Measurements from ENCODE around the gene ZBTB38.

Gene ZBTB38

DNA sequence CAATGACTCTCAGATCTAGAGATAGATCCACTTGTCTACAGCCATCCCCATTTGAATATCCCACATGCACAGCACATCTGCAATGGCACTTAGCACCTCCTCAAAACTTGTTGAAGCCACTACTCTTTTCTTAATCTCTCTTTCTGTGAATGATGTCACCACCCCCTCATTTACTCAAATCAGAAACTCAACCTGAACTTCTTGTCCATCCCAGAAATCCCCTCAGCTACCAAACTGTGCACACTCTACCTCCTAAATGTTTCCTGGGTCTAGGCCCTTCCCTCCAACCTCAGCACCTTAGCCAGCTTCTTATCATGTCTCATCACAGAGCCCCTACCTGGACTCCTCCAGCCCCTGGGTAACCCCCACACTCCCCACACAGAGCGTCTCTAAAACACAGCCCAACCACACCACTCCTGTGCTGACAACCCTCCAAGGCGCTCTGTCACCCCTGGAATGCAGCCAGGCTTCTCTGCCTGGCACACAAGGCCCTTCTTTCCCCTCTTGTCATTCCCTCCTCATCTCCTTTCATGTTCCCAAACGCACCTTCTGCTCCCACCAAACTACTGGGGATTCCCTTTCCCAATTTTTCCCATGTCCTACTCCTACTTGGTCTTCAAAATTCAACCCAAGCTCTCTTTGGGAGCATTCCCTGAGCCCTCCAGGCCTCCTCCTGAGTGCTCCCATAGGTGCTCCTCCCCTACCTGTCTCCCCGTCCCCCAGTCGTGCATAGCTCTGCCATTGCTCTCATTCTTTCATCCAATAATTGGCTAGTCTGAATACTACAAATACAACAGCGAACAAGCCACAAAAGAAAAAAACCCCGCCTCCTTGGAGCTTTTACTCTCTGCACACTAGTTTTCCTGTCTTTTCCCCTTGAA, 39.8 kb upstream of the ZBTB38 start:
- Histone ChIP-seq H3K9me3 (replicated peaks in 1 of 11) (no peaks in the 10 kb centered on the region), H3K9ac (no peak overlapping the region), H3K4me2 (no peak overlapping the region), H4K20me1 (no peaks in the 10 kb centered on the region), H3K36me3 (no peaks in the 10 kb centered on the region), H3K4me3 (no peak overlapping the region), H3K27me3 (no peaks in the 10 kb centered on the region), H3K4me1 (peaks cover 18 to 36% (median 29%) of the 10 kb centered on the region in 10 experiments), H3K27ac (no peak overlapping the region)
- no peak for TF ChIP-seq Cebpa-rat (IDR thresholded peaks at IDR 0.05)

DNA sequence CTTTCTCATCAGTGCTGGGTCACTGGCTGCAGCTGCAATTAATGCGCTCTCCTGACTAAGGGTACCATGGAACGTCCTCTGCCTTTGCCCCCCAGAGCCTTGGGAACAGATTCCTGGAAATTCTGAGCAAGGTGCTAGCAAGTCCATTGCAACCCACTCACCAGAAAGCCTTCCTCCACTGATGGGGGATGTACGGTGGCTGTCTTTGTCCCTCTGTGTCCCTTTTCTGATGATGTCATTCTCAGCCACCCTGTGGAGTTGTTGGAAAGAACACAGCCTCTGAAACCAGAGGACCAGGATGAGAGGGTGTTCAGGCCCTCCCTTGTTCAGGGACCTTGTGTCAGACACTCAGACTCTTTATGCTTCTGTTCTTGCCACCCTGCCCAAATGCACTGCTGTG, 38.1 kb upstream of the ZBTB38 start:
- peak overlapping the region in 1 of 11 experiments; percentile 64; a peak in 1 of 22 replicates for H3K27ac ChIP-seq
- no peak overlapping the region for H3K4me3 ChIP-seq
- no peaks in the 10 kb centered on the region for H4K20me1 ChIP-seq
- no peaks in the 10 kb centered on the region for H3K36me3 ChIP-seq
- no peaks in the 10 kb centered on the region for H3K9me3 ChIP-seq (replicated peaks in 1 of 11)
- peaks cover 18 to 44% (median 29%) of the 10 kb centered on the region in 10 experiments for H3K4me1 ChIP-seq
- peak overlapping the region in 9 of 11 experiments; percentile 4 to 80 (median 63); a peak in 12 of 22 replicates for H3K4me2 ChIP-seq
- H3K9ac ChIP-seq: no peak overlapping the region
- no peak for TF ChIP-seq Cebpa-rat (IDR thresholded peaks at IDR 0.05)
- no peaks in the 10 kb centered on the region for H3K27me3 ChIP-seq

DNA sequence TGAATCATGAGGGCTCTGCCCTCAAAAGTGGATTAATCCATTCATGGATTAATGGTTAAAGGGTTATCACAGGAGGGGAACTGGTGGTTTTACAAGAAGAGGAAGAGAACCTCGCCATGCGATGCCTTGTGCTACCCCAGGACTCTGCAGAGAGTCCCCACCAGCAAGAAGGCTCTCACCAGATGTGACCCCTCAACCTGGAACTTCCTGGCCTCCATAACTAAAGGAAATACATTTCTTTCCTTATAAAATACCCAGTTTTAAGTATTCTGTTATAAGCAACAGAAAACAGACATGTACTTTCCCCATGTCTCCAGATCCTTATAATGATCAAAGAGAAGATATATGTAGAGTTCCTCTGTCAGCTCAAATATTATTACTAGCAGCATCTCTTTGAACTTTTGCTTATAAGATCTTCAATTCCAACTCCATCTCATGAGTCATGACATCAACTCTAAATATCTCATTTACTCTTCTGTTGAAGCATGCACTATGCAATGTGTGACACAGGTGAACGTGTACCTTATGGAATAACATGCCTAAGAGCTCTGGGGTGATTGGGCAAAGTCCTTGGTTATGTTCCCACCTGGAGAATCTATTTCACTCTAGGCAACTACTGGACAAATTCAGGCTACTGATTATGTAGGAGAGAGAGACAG, 37.5 kb upstream of the ZBTB38 start:
- no peak for TF ChIP-seq Cebpa-rat (IDR thresholded peaks at IDR 0.05)

DNA sequence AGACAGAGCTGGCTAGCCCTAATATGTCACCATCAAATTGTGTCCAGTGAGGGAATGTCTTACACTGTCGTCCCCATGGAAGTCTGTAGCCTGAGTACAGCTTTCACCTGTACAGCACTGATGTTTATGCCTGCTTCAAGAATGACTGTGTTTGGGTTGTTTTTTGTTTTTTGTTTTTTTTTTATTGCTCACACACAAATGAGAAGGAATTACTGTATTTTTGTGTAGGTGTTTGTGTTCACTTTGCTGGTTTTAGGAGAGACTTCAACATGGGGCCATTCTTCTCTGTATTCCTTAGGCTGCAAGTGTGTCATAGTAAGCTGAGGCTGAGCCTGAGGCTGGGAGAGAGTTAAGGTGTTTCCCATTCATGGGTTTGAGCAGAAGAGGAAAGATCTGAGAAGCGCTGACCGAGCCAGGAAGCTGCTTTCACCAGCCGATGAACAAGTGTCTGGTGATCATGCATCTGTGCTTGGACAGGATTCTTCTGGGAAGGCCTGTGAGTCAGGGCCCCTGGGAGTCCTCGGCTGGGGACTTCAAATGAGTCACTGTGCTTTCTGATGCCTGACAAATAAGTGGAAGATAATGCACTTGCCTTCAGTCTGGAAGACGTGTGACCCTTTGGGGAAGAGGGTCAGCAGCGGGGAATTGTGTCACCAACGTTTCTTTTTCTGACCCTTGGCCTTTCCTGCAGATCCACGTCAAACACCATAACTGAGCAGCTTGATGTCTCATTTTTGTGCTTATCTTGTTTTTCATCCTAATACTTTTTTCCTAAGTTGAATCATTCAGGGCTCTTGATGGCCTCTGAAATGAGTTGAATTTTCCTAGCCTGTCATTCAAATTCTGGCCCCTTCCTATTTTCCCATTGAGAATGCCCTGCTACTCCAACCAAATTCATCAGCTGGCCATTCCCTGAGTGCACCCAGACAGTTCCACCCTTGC, 36.7 kb upstream of the ZBTB38 start:
- peak overlapping the region in 3 of 11 experiments; percentile 19 to 37 (median 33); a peak in 3 of 22 replicates for H3K9ac ChIP-seq
- no peaks in the 10 kb centered on the region for H3K27me3 ChIP-seq
- H4K20me1 ChIP-seq: no peaks in the 10 kb centered on the region
- H3K4me1 ChIP-seq: peaks cover 20 to 57% (median 32%) of the 10 kb centered on the region in 10 experiments
- H3K36me3 ChIP-seq: no peaks in the 10 kb centered on the region
- peak overlapping the region; percentile 31 to 80 (median 63) for H3K4me2 ChIP-seq
- no peak for TF ChIP-seq Cebpa-rat (IDR thresholded peaks at IDR 0.05)
- H3K9me3 ChIP-seq (replicated peaks in 1 of 11): no peaks in the 10 kb centered on the region
- H3K27ac ChIP-seq: peak overlapping the region in 8 of 11 experiments; percentile 17 to 64 (median 34); a peak in 13 of 22 replicates
- no peak overlapping the region for H3K4me3 ChIP-seq

More for the DNA sequence above, 37.5 kb upstream of the ZBTB38 start:
- no peaks in the 10 kb centered on the region for H3K27me3 ChIP-seq
- H4K20me1 ChIP-seq: no peaks in the 10 kb centered on the region
- peaks cover 18 to 49% (median 29%) of the 10 kb centered on the region in 10 experiments for H3K4me1 ChIP-seq
- H3K9ac ChIP-seq: peak overlapping the region in 1 of 11 experiments; percentile 16; a peak in 2 of 22 replicates
- no peaks in the 10 kb centered on the region for H3K36me3 ChIP-seq
- peak overlapping the region; percentile 31 to 80 (median 63) for H3K4me2 ChIP-seq
- H3K9me3 ChIP-seq (replicated peaks in 1 of 11): no peaks in the 10 kb centered on the region
- peak overlapping the region in 6 of 11 experiments; percentile 5 to 64 (median 48); a peak in 9 of 22 replicates for H3K27ac ChIP-seq
- H3K4me3 ChIP-seq: no peak overlapping the region

DNA sequence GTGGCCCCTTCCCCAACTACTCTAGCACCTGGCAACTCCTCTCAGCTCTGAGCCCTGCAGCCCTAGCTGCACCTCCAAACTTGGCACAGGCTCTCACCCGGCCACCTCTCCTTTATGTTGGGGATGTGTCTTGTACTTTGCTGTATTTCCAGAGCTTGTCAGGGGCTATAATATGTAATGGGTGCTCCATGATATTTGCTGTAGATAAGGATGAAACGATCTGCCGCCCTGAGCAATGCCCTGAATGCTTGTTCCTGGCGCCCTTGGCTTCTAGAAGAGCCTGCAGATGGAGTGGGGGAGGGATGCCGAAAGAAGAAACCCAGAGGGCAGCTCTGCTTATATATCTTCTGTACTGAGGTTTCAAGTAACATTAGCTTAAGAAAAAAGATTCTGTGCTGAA, 35.9 kb upstream of the ZBTB38 start:
- no peak for TF ChIP-seq Cebpa-rat (IDR thresholded peaks at IDR 0.05)
- Histone ChIP-seq H3K9ac (peak overlapping the region in 3 of 11 experiments; percentile 19 to 37 (median 33); a peak in 3 of 22 replicates), H4K20me1 (no peaks in the 10 kb centered on the region), H3K27ac (peak overlapping the region in 7 of 11 experiments; percentile 17 to 64 (median 39); a peak in 11 of 22 replicates), H3K9me3 (replicated peaks in 1 of 11) (no peaks in the 10 kb centered on the region), H3K4me1 (peaks cover 28 to 65% (median 39%) of the 10 kb centered on the region in 10 experiments), H3K4me2 (peak overlapping the region; percentile 31 to 80 (median 63)), H3K27me3 (no peaks in the 10 kb centered on the region), H3K36me3 (no peaks in the 10 kb centered on the region), H3K4me3 (no peak overlapping the region)

DNA sequence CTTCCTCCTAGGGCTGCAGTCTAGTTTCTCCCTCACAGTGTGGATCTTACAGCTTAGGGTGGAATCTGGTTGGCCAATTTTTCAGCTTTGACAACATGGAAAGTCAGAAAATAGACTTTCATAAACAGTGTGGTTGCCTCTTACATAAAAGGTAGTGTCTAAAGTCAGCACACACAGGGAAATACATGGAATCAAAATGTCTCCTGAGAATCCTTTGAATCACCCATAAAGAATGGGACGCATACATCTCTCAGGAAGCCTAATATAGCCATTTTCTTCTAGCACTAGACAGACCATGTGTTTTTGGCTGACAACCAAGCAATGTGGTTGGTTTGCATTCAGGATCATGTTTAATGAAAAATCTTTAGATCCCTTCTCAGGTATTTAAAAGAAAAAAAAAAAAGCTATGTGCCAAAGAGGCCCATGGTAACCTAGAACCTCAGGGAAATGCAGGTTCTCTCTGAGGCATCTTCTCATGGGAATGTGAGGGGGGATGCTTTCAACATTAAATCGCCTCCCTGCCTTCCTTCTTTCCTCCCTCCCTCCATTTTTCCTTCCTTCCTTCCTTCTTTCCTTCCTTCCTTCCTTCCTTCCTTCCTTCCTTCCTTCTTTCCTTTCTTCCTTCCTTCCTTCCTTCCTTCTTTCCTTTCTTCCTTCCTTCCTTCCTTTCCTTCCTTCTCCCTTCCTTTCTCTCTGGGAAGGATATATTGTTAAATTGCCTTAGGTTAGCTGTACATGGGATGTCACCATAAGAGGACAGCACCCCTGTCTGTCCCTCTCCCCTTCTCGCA, 34.3 kb upstream of the ZBTB38 start:
- H3K27ac ChIP-seq: no peak overlapping the region; a peak in 1 of 22 replicates
- no peak for TF ChIP-seq Cebpa-rat (IDR thresholded peaks at IDR 0.05)
- H3K9ac ChIP-seq: no peak overlapping the region
- no peak overlapping the region for H3K4me3 ChIP-seq
- H3K4me2 ChIP-seq: peak overlapping the region in 2 of 11 experiments; percentile 63 to 80; a peak in 3 of 22 replicates
- H3K27me3 ChIP-seq: no peaks in the 10 kb centered on the region
- no peaks in the 10 kb centered on the region for H4K20me1 ChIP-seq
- H3K36me3 ChIP-seq: no peaks in the 10 kb centered on the region
- H3K9me3 ChIP-seq (replicated peaks in 1 of 11): peaks cover 0 to 8% (median 0%) of the 10 kb centered on the region in 11 experiments; a peak in 3 of 22 replicates
- H3K4me1 ChIP-seq: peaks cover 29 to 74% (median 43%) of the 10 kb centered on the region in 10 experiments

DNA sequence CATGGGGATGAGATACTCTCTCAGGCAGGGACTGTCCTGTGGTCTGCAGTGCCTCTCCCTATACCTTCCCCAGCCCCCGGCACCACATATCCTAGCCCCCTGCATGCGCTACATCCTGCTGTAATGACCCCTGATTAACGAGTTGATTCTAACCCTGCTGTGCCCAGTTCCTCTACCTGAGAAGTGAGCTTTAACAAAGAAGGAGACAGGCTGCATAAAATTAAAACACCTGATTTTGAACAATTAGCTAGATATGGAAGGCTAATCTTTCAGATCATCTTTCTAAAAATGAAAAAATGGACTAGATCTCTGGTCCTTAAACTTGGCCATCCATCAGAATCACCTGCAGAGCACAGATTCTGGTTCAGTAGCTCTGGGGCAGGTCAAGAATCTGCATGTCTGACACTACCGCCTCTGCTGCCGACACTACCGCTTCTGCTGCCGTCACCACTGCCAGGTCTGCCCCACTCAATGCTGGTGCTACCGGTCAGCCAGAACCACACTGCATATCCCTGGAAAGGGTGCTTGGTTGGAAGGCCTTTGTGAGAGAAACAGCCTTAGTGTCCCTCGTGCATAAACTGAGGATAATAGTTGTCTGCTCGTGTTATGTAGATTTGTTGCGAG, 33.6 kb upstream of the ZBTB38 start:
- Histone ChIP-seq H3K36me3 (no peaks in the 10 kb centered on the region), H3K4me1 (peaks cover 29 to 74% (median 43%) of the 10 kb centered on the region in 10 experiments), H3K27me3 (no peaks in the 10 kb centered on the region), H3K9me3 (replicated peaks in 1 of 11) (peaks cover 0 to 8% (median 0%) of the 10 kb centered on the region in 11 experiments; a peak in 3 of 22 replicates), H4K20me1 (no peaks in the 10 kb centered on the region), H3K4me2 (no peak overlapping the region), H3K4me3 (no peak overlapping the region), H3K27ac (no peak overlapping the region), H3K9ac (no peak overlapping the region)
- TF ChIP-seq Cebpa-rat (IDR thresholded peaks at IDR 0.05): no peak
